Hematopoietic multipotent progenitor cell treated with erythropoietin and hydrocortisone succinate and interleukin-3 and kit ligand, for 4 days (in vitro differentiated cells): ENCODE results near the gene ZBTB45.
"Not testable (repeated sequence)": the region's sequence is repeated elsewhere in the genome, so short reads cannot be mapped to it uniquely, and the experiment has no call there.

Experiments
- DNase-seq: peaks from one replicate; pipeline ENCODE4 v3.0.0-alpha.2; 2015

Gene ZBTB45

DNA sequence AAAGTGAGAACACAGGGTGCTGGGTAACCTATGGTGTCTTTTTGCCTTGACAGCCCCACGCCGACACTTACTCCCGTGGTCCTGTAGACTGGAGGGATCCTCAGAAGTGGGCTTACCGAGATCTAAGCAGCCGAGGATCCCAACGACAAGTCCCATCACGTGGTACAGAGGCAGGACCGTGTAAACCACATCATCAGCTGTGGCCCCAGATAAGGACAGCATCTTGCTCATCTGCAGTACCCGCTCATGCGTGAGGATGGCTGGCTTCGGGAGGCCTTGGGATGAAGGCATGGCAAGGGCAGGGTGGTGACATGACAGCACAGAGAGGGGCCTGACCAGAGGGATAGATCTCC lies 9.9 kb downstream of the ZBTB45 start:
- peak; percentile 88 for DNase-seq

GRCh38 chr19:58507602-58508223 lies 11.9 kb downstream of the ZBTB45 start:
- not testable (repeated sequence) for DNase-seq

DNA sequence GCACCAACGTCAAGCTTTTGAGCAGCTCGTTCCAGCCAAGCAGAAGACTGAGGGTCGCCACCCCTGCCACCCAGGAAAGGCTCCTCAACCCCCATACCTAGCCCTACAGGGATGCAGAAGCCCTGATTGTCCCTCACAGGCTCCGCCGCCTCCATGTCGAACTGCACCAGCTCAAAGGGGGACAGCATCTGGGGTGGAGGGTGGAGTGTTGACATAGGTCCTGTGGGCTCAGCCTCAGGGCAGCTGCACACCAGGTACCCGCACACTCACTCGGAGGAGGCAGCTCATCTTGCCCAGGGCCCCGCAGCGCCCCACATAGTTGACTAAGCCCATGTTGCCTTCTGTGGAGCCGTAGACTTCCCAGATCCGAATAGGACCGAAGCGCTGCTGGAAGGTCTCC lies 19.4 kb downstream of the ZBTB45 start:
- no peak for DNase-seq

- peak; percentile 100 for DNase-seq
Observed at GRCh38 chr19:58499021-58499927, 20.3 kb downstream of the ZBTB45 start.

GRCh38 chr19:58498316-58499020 lies 21.1 kb downstream of the ZBTB45 start:
- DNase-seq: no peak

DNA sequence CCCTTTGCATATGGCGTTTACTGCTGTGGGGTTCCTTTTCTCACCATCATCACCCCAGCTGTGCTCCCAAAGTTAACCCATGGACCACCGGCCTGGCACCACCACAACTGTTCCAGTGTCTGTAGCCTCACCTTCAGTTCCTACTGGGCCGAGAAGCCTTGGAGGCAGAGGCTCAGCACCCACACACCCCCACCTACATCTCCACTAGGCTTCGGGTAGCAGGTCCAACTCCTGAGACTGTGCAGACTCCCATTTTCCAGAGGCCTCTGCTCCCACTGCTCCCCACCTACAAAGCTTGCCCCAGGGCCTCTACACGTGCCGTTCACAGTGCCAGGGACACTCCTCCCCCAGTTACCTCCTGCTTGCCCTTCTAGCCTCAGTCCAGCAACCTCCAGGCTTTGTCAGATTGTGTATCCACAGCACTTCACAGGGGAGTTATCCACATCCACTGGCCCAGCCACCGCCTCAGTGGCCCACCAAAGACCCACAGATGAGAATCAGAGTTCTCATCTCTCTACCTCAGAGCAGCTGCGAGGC lies 21.9 kb downstream of the ZBTB45 start:
- no peak for DNase-seq

- no peak for DNase-seq
Observed at GRCh38 chr19:58492265-58492664, 27.3 kb downstream of the ZBTB45 start.

DNA sequence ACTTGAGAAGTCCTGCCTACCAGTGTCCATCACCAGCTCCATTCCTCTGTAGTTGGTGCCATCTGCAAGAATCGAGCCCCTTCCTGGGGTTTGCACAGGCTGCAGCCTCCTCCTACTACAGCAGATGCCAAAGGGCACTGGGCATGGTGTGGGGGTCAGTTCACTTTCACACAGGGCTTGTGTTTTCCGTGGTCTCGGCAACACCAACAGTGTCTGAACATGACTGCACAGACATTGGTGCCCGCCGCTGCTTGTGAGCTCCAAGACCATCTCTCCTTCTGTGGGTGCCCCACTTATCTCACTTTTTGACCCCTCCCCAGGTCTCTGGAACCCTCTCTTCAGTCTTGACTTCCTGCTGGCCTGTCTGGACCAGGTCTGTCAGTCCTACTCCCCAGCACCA lies 28.2 kb downstream of the ZBTB45 start:
- no peak for DNase-seq

- peak; percentile 49 for DNase-seq
Observed at GRCh38 chr19:58484349-58484748, 35.3 kb downstream of the ZBTB45 start.

- no peak for DNase-seq
Observed at GRCh38 chr19:58483776-58484175, 35.8 kb downstream of the ZBTB45 start.

DNA sequence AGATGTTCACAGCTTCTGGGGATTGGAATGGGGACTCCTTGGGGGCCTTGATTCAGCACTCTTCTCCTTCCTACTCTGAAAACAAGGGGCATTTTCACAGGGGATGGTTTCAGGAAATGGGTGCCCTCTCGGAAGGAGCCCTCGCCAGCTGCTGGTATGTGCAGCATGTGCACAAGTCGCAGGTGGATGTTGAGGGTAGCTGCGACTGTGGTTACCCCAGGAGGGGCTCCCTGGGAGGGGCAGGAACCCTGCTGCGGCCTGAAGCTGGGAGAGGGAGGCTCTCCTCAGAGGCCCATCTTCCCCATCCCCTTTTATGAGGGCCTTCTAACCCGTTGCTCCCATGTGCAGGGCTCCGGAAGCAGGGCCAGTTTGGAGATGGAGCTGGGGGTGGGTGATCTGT lies 37.2 kb downstream of the ZBTB45 start:
- DNase-seq: no peak

GRCh38 chr19:58480831-58481230 lies 38.8 kb downstream of the ZBTB45 start:
- DNase-seq: no peak

DNA sequence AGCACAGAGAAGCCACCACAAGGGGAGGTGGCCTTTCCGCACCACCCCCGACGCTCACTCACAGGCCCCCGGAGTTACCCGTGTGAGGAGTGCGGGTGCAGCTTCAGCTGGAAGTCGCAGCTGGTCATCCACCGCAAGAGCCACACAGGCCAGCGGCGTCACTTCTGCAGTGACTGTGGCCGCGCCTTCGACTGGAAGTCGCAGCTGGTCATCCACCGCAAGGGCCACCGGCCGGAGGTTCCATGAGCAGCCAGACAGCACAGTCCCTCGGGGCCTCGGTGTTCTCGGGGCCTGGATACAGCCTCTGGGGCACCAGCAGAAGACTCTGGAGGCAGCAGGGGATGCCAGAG lies 39.2 kb downstream of the ZBTB45 start:
- no peak for DNase-seq

DNA sequence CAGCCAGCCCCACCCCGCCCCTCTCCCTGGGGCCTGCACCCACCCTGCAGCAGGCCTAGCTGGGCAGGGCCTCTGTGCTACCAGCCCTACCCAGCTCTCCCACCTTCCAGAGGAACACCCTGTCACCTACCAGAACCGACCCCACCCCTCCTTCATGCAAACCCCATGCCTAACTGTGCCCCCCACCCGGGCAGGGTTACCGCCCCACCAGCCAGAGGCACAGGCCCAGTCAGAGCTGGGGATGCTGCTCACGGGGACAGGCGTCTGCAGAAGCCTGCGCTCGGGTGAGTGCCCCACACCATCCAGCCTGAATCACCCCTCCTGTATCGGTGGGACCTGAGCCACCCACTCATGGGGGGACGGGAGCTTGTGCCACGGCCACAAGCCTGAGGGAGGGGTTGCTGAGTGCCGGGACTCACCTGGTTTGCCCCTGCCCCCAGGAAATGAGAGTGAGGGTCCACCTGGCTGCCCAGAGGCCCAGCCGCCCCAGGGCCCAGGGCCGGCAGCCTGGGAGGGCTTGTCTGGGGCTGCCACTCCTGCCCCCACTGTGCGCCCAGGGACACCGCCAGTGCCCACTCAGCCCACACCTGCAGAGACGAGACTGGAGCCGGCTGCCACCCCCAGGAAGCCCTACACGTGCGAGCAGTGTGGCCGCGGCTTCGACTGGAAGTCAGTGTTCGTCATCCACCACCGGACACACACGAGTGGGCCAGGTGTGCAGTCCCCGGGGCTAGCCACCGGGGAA lies 39.7 kb downstream of the ZBTB45 start:
- no peak for DNase-seq

DNA sequence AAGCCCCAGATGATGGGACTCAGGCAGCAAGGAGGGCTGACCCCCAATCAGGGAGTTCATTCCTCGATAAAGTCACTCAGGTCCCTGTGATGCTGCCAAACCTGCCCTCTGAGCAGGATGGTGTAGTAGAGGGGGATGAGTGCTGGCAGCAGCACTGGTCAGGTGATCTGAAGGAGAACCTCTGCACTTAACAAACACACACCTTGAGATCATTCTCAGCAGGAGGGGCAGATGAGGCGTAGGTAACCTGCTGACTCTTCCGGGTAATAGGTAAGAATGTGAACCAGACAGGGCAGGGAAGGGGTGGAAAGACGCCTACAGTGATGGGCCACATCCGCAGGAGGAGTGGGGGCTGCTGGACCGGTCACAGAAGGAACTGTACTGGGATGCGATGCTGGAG lies 40.3 kb downstream of the ZBTB45 start:
- DNase-seq: no peak

DNA sequence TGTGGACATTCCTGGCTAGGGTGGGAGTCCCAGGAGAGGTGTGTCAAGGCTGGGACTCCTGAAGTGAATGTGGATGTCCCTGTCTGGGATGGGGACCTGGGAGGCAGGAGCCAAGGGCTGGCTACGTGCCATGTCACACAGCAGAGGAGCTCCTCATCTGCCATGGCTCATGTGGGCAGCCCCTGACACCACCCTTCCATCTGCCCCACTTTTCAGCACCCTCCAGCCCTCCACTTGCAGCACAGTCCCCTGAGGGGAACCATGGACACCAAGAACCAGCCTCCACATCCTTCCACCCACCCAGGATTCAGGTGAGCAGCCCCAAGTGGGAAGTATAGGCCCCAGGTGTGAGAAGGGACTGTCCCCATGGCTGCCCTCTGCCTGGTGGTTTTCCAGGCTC lies 41.7 kb downstream of the ZBTB45 start:
- DNase-seq: no peak

- DNase-seq: no peak
Observed at GRCh38 chr19:58477130-58477529, 42.5 kb downstream of the ZBTB45 start.

DNA sequence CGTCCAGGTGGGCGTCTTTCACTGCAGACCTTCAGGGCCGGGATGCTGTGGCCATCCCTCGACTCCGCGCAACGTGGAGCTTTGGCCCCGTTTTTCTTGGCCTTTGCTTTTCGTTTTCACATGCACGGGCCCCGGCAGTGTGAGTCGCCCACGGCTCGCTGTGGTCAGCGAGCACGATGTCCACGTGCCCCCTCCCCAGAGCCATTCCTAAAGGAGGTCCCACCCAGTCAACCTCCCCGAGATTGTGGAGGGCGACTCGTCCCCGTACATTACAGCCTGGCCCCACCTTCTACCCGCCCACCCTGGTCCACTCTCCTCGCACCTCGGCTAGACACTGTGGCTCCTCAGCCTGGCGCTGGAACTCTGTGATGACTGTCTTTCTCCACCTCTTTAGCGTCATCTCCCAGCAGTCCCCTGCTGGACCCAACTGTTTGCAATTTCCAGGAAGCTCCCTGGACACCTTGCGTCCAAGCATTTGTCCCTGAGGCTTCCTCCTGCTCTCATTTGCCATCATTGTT lies 43.1 kb downstream of the ZBTB45 start:
- DNase-seq: peak; percentile 35

- DNase-seq: peak; percentile 99
Observed at GRCh38 chr19:58475714-58476497, 43.7 kb downstream of the ZBTB45 start, which contains the start of gene ZNF446. Gene ZNF446, plus strand, starts transcription at chr19:58476352. Its CDS starts 867 bp downstream, at chr19:58477219.

GRCh38 chr19:58474997-58475713 lies 44.5 kb downstream of the ZBTB45 start:
- DNase-seq: no peak
